Glutamatergic neuron (in vitro differentiated cells): ENCODE measurements around the gene NEK10. TPM values are rescaled to one million over a fixed set of nuclear protein-coding genes. Genes with fewer than 3 reads are reported as not detected.

Experiments
- DNase-seq: peaks from one replicate; pipeline ENCODE4 v3.0.0; 2022
- H3K27ac Mint-ChIP-seq: one replicate; pipeline ENCODE4 v1.8.0; 2020; ENCODE audit warnings: mild to moderate bottlenecking, mixed read lengths, inconsistent platforms; ENCODE audit not compliant: unreplicated experiment
- H3K27me3 Mint-ChIP-seq: one replicate; pipeline ENCODE4 v1.8.0; 2020; ENCODE audit warnings: mild to moderate bottlenecking, moderate library complexity, mixed read lengths, inconsistent platforms; ENCODE audit not compliant: unreplicated experiment
- H3K36me3 Mint-ChIP-seq: one replicate; pipeline ENCODE4 v1.8.0; 2020; ENCODE audit warnings: mild to moderate bottlenecking, mixed read lengths, inconsistent platforms; ENCODE audit not compliant: unreplicated experiment
- H3K4me1 Mint-ChIP-seq: one replicate; pipeline ENCODE4 v1.8.0; 2020; ENCODE audit warnings: mild to moderate bottlenecking, low read depth, mixed read lengths, inconsistent platforms; ENCODE audit not compliant: unreplicated experiment
- H3K4me3 Mint-ChIP-seq: one replicate; pipeline ENCODE4 v1.8.0; 2020; ENCODE audit warnings: mild to moderate bottlenecking, mixed read lengths, inconsistent platforms; ENCODE audit not compliant: unreplicated experiment
- H3K9me3 Mint-ChIP-seq: one replicate; pipeline ENCODE4 v1.8.0; 2020; ENCODE audit warnings: mild to moderate bottlenecking, moderate library complexity, mixed read lengths, inconsistent platforms; ENCODE audit not compliant: unreplicated experiment
- CTCF ChIP-seq: fragments of 200-600 bp; sonication (generic); IDR thresholded peaks from one replicate; pipeline ENCODE4 v1.5.0; 2021; ENCODE audit not compliant: partially characterized antibody, unreplicated experiment
- total RNA-seq: library from RNA; stranded (reverse); fragmentation: NEBNext Ultra II Directional; extraction: Animal tissue kit (Norgen Biotek cat#: 25700); gene quantifications from one replicate; pipeline ENCODE4 v1.2.1, GENCODE V29; 2021; ENCODE audit not compliant: unreplicated experiment

Gene NEK10
- total RNA-seq, 1 donor from 2014 or later: 1.5 TPM

- DNase-seq: no peak
- peaks cover 4% of the 10 kb centered on the region for H3K9me3 Mint-ChIP-seq
- no peak for TF ChIP-seq CTCF
These were observed 129.2 kb downstream of the NEK10 start for GRCh38 chr3:27239951-27240350.

DNA sequence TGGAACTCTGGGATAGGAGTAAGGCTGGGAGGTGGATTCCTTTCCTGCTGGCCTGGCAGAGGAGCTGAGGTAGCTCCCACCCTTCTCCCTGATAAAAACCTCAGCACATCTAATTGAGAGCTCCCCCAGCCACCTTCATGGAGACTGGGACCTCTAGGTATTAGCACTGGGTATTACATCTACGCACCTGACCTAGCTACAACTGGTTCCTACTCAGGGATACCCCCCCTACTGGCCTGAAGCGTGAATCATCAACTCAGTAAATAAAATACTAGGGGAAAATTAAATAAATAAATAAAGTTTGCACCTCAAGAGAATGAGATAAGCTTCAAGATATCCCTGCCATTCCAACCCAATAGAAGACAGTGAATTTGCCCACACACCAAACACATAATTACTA, 140.4 kb downstream of the NEK10 start:
- TF ChIP-seq CTCF: no peak
- H3K36me3 Mint-ChIP-seq: no peaks in the 10 kb centered on the region

More at GRCh38 chr3:27239951-27240350, 129.2 kb downstream of the NEK10 start:
- Mint-ChIP-seq H3K27ac (no peak overlapping the region), H3K27me3 (peaks cover 4% of the 10 kb centered on the region), H3K4me3 (no peak overlapping the region), H3K4me1 (no peaks in the 10 kb centered on the region), H3K36me3 (no peaks in the 10 kb centered on the region)

GRCh38 chr3:27224197-27224596, 145.0 kb downstream of the NEK10 start:
- TF ChIP-seq CTCF: no peak
- H3K27ac Mint-ChIP-seq: no peak overlapping the region
- H3K4me1 Mint-ChIP-seq: no peaks in the 10 kb centered on the region
- DNase-seq: no peak
- no peak overlapping the region for H3K4me3 Mint-ChIP-seq
- no peaks in the 10 kb centered on the region for H3K36me3 Mint-ChIP-seq
- no peaks in the 10 kb centered on the region for H3K9me3 Mint-ChIP-seq
- H3K27me3 Mint-ChIP-seq: no peaks in the 10 kb centered on the region

More for the DNA sequence above, 140.4 kb downstream of the NEK10 start:
- Mint-ChIP-seq H3K27ac (no peak overlapping the region), H3K4me3 (no peak overlapping the region), H3K9me3 (no peaks in the 10 kb centered on the region), H3K27me3 (no peaks in the 10 kb centered on the region), H3K4me1 (no peaks in the 10 kb centered on the region)
- no peak for DNase-seq

- Mint-ChIP-seq H3K27ac (no peak overlapping the region), H3K4me1 (no peaks in the 10 kb centered on the region), H3K9me3 (no peaks in the 10 kb centered on the region), H3K27me3 (no peaks in the 10 kb centered on the region), H3K4me3 (no peak overlapping the region), H3K36me3 (no peaks in the 10 kb centered on the region)
- DNase-seq: no peak
- no peak for TF ChIP-seq CTCF
These were observed 147.8 kb downstream of the NEK10 start for GRCh38 chr3:27221264-27221932.

- TF ChIP-seq CTCF: no peak
- Mint-ChIP-seq H3K27me3 (no peaks in the 10 kb centered on the region), H3K9me3 (no peaks in the 10 kb centered on the region), H3K4me3 (no peak overlapping the region), H3K4me1 (no peaks in the 10 kb centered on the region), H3K36me3 (no peaks in the 10 kb centered on the region), H3K27ac (no peak overlapping the region)
- DNase-seq: no peak
These were observed 149.0 kb downstream of the NEK10 start for GRCh38 chr3:27220166-27220565.
